ENCODE data around the gene CEP44. TPM values are rescaled to one million over a fixed set of nuclear protein-coding genes. Genes with fewer than 3 reads are reported as not detected.

The CEP44 gene
- total and polyA plus RNA-seq, 2 experiments from 2014 or later: 6.6 to 19.0 TPM

DNA sequence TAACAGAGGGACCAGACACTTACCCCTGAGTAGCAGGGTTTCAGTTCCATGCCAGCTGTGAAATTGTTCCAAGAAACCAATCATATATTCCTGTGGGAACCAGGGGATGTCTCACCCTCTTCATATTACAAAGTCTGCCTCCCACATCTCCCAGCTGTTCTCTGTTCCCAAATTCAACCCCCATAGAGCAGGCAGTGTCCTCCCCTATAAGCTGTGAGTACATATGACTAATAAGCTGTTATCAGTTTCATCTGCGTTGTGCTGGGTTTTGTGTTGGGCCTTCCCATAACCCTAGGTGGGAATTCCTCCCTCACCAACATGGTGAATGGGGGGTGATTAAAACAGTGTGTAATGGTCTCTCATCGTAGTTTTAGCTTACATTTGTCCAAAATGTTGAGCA, 41.0 kb downstream of the CEP44 start:
- Histone ChIP-seq H3K4me3 (no peak overlapping the region), H2AFZ (no peak overlapping the region), H3K36me3 (replicated peaks; ENCODE audit: insufficient read depth, low read depth) (no peaks in the 10 kb centered on the region), H3K9me2 (replicated peaks; ENCODE audit: insufficient read depth) (no peaks in the 10 kb centered on the region), H3K27ac (no peak overlapping the region), H3K4me2 (no peak overlapping the region), H4K20me1 (ENCODE audit: insufficient read depth, poor library complexity, severe bottlenecking) (no peaks in the 10 kb centered on the region), H3K9me3 (ENCODE audit: low read depth) (no peaks in the 10 kb centered on the region), H3K4me1 (ENCODE audit: insufficient read depth) (no peaks in the 10 kb centered on the region), H3K79me2 (no peaks in the 10 kb centered on the region), H3K27me3 (no peaks in the 10 kb centered on the region)
- TF ChIP-seq EZH2phosphoT487 (IDR thresholded peaks at IDR 0.05; ENCODE audit: low read depth, severe bottlenecking, unreplicated experiment): no peak
- TF ChIP-seq EZH2 (IDR thresholded peaks at IDR 0.05; ENCODE audit: borderline replicate concordance): no peak
- TF ChIP-seq, protein P1, sequence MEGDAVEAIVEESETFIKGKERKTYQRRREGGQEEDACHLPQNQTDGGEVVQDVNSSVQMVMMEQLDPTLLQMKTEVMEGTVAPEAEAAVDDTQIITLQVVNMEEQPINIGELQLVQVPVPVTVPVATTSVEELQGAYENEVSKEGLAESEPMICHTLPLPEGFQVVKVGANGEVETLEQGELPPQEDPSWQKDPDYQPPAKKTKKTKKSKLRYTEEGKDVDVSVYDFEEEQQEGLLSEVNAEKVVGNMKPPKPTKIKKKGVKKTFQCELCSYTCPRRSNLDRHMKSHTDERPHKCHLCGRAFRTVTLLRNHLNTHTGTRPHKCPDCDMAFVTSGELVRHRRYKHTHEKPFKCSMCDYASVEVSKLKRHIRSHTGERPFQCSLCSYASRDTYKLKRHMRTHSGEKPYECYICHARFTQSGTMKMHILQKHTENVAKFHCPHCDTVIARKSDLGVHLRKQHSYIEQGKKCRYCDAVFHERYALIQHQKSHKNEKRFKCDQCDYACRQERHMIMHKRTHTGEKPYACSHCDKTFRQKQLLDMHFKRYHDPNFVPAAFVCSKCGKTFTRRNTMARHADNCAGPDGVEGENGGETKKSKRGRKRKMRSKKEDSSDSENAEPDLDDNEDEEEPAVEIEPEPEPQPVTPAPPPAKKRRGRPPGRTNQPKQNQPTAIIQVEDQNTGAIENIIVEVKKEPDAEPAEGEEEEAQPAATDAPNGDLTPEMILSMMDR (IDR thresholded peaks at IDR 0.05; ENCODE audit: poor library complexity): no peak
- no peak for DNase-seq (ENCODE audit: low spot score)
- WGBS (ENCODE audit: low lambda C conversion rate, missing lambda C conversion rate): 81% methylated on average over 2 of the region's 2 CpGs

DNA sequence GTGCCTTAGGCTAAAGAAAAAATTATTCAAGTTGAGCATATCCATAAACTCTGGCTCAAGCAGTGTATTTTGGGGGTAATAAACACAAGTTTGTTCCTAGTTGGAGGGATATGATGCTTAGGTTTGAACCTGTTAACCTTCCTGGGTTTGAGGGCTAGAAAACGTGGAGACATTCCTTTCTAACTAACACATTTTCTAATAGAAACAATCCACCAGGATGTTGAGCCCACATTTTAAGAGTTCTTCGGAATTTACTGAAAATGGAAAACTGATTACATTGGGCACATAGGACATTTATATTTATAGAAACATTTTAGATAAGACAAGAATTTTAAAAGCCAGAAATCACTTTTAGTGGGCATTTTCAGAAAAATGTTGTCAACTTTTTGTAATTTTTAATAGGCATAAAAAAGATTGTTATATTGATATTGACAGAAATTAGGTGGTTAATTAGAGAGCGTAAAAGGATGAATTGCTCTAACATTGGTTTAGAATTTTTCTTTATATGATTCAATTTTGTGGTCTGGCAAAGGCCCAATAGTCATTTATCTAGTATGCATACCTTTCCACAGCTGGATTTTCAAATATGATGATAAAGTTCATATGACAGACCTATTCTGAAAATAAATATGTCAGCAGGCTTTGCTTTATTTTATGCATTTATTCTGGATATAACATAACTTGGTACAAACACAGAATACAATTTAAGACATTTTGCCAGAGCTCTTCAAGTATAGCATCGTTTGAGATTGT, 49.2 kb downstream of the CEP44 start:
- H3K27me3 ChIP-seq: no peaks in the 10 kb centered on the region
- no peak overlapping the region for H3K4me3 ChIP-seq
- H3K9me2 ChIP-seq (replicated peaks; ENCODE audit: insufficient read depth): no peaks in the 10 kb centered on the region
- H3K36me3 ChIP-seq (replicated peaks; ENCODE audit: insufficient read depth, low read depth): no peaks in the 10 kb centered on the region
- H4K20me1 ChIP-seq (ENCODE audit: insufficient read depth, poor library complexity, severe bottlenecking): no peaks in the 10 kb centered on the region
- 75% methylated on average over 4 of the region's 4 CpGs for WGBS (ENCODE audit: low lambda C conversion rate, missing lambda C conversion rate)
- no peak for TF ChIP-seq EZH2 (IDR thresholded peaks at IDR 0.05; ENCODE audit: borderline replicate concordance)
- TF ChIP-seq, protein P1 (IDR thresholded peaks at IDR 0.05; ENCODE audit: poor library complexity): no peak
- no peak for TF ChIP-seq EZH2phosphoT487 (IDR thresholded peaks at IDR 0.05; ENCODE audit: low read depth, severe bottlenecking, unreplicated experiment)
- H3K4me2 ChIP-seq: no peak overlapping the region
- no peaks in the 10 kb centered on the region for H3K79me2 ChIP-seq
- no peak overlapping the region for H3K27ac ChIP-seq
- no peaks in the 10 kb centered on the region for H3K4me1 ChIP-seq (ENCODE audit: insufficient read depth)
- no peak for DNase-seq (ENCODE audit: low spot score)
- no peaks in the 10 kb centered on the region for H3K9me3 ChIP-seq (ENCODE audit: low read depth)
- H2AFZ ChIP-seq: no peak overlapping the region

DNA sequence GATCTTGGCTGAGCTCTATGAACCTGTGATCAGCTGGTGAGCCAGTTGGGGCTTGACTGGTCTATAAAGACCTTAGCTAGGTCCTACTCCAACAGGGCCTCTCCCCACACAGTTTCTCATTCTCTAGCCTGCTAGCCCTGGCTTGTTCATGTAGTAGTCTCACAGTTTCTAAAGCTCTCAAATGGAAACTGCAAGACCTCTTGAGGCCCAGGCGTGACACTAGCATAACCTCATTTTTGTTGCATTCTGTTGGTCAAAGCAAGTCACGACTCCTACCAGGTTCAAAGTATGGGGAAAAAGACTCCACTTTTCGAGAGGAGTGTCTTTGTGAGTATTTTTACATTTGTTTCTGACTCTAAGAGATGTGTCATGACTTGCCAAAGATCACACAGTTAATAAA, 50.9 kb downstream of the CEP44 start:
- no peaks in the 10 kb centered on the region for H3K4me1 ChIP-seq (ENCODE audit: insufficient read depth)
- H3K27ac ChIP-seq: no peak overlapping the region
- no peak overlapping the region for H3K4me2 ChIP-seq
- H3K36me3 ChIP-seq (replicated peaks; ENCODE audit: insufficient read depth, low read depth): no peaks in the 10 kb centered on the region
- DNase-seq (ENCODE audit: low spot score): no peak
- no peaks in the 10 kb centered on the region for H3K9me2 ChIP-seq (replicated peaks; ENCODE audit: insufficient read depth)
- no peaks in the 10 kb centered on the region for H3K27me3 ChIP-seq
- TF ChIP-seq, protein P1 (IDR thresholded peaks at IDR 0.05; ENCODE audit: poor library complexity): no peak
- TF ChIP-seq EZH2phosphoT487 (IDR thresholded peaks at IDR 0.05; ENCODE audit: low read depth, severe bottlenecking, unreplicated experiment): no peak
- WGBS (ENCODE audit: low lambda C conversion rate, missing lambda C conversion rate): 88% methylated on average over 3 of the region's 3 CpGs
- no peak overlapping the region for H3K4me3 ChIP-seq
- H3K9me3 ChIP-seq (ENCODE audit: low read depth): no peaks in the 10 kb centered on the region
- H2AFZ ChIP-seq: no peak overlapping the region
- H3K79me2 ChIP-seq: no peaks in the 10 kb centered on the region
- H4K20me1 ChIP-seq (ENCODE audit: insufficient read depth, poor library complexity, severe bottlenecking): no peaks in the 10 kb centered on the region
